ENCODE data around the gene SLC38A5. TPM values are rescaled to one million over a fixed set of nuclear protein-coding genes. Genes with fewer than 3 reads are reported as not detected.

The SLC38A5 gene
- total and polyA plus RNA-seq, 2 of the 13 experiments (the other 11 are each of a cell fraction or from before 2014, with no cell fraction given), result 46.1 to 73.4 TPM

DNA sequence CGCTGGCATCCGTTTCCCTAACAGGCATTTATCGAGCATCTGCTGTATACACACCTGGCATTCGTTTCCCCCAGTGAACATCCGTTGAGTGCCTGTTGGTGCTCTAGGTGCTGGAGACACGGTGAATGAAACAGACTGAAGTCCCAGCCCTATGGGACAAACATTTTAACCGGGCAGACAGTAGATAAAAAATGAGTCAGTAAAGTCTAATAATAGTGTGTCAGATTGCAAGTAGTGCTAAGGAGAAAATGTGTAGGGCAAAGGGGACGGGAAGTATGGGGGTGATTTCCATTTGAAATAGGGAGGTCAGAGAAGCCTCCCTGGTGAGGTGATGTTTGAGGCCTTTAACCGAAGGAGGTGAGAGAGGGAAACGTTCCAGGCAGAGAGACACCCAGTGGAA, 46.2 kb upstream of the SLC38A5 start:
- 93% methylated on average over 10 of the region's 10 CpGs for WGBS (ENCODE audit: low lambda C conversion rate)
- H3K9ac ChIP-seq (ENCODE audit: insufficient read depth, low read depth, low read length), result no peak overlapping the region
- in situ Hi-C loops (cut with HindIII; ENCODE audit: extremely low pct_ligation_motif_present, low pct_unique_long_range_greater_than_20kb), result no loop called here

More for the DNA sequence above, 46.2 kb upstream of the SLC38A5 start:
- Histone ChIP-seq H3K79me2 (ENCODE audit: insufficient read depth, low read length) (no peaks in the 10 kb centered on the region), H3K4me1 (ENCODE audit: insufficient read depth, low read length) (peaks cover 7% of the 10 kb centered on the region), H3K4me2 (ENCODE audit: low read depth, low read length) (no peak overlapping the region), H2AFZ (ENCODE audit: low read length) (no peak overlapping the region), H3K9me3 (ENCODE audit: low read length) (no peaks in the 10 kb centered on the region), H3K4me3 (replicated peaks in 1 of 3; ENCODE audit: insufficient read depth in 1 of 3, low read depth in 2 of 3, low read length in 3 of 3) (no peak overlapping the region), H4K20me1 (ENCODE audit: insufficient read depth, low read length) (no peaks in the 10 kb centered on the region), H3K36me3 (replicated peaks in 1 of 2; ENCODE audit: control insufficient read depth in 1 of 2, insufficient read depth in 2 of 2, low read length in 2 of 2) (no peaks in the 10 kb centered on the region), H3K27me3 (ENCODE audit: control insufficient read depth in 1 of 2, insufficient read depth in 2 of 2, low read length in 2 of 2) (no peaks in the 10 kb centered on the region), H3K27ac (ENCODE audit: extremely low read length, insufficient read depth, low read length) (no peak overlapping the region)
- no TSS peak for BruUV-seq (replicated peaks)
- FAIRE-seq, result no peak
- intact Hi-C loops (cut with micrococcal nuclease; ENCODE audit: unreplicated experiment), result no loop called here
- DNase-seq (ENCODE audit: low spot score), result no peak
- ChIA-PET CTCF (ENCODE audit: low intra/inter-chr PET ratio, low total read pairs) (no interaction called here), POLR2A (no interaction called here)
- ATAC-seq, result no peak
- no peak for TF ChIP-seq SIN3B (IDR thresholded peaks at IDR 0.05; ENCODE audit: low read length)
- TF ChIP-seq, protein P1, sequence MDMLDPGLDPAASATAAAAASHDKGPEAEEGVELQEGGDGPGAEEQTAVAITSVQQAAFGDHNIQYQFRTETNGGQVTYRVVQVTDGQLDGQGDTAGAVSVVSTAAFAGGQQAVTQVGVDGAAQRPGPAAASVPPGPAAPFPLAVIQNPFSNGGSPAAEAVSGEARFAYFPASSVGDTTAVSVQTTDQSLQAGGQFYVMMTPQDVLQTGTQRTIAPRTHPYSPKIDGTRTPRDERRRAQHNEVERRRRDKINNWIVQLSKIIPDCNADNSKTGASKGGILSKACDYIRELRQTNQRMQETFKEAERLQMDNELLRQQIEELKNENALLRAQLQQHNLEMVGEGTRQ (IDR thresholded peaks at IDR 0.05; ENCODE audit: low read depth, low read length), result no peak
- TF ChIP-seq, protein P1 (CRISPR knock-in tag; IDR thresholded peaks at IDR 0.05; ENCODE audit: borderline replicate concordance), result no peak
- TF ChIP-seq LCORL (IDR thresholded peaks at IDR 0.05), result no peak
- TF ChIP-seq LCORL (CRISPR knock-in tag; IDR thresholded peaks at IDR 0.05), result no peak
- TF ChIP-seq FOXA3 (CRISPR knock-in tag; IDR thresholded peaks at IDR 0.05), result no peak
- TF ChIP-seq POLR2G (IDR thresholded peaks at IDR 0.05; ENCODE audit: low read depth, low read length), result no peak
- TF ChIP-seq ZNF337 (CRISPR knock-in tag; IDR thresholded peaks at IDR 0.05; ENCODE audit: borderline replicate concordance, low read depth), result no peak
- no peak for TF ChIP-seq CHD4 (IDR thresholded peaks at IDR 0.05; ENCODE audit: borderline replicate concordance, low read length)
- TF ChIP-seq SNAI1 (CRISPR knock-in tag; IDR thresholded peaks at IDR 0.05; ENCODE audit: borderline replicate concordance), result no peak
- no peak for TF ChIP-seq SCMH1 (CRISPR knock-in tag; IDR thresholded peaks at IDR 0.05; ENCODE audit: borderline replicate concordance)
- TF ChIP-seq, protein P2, sequence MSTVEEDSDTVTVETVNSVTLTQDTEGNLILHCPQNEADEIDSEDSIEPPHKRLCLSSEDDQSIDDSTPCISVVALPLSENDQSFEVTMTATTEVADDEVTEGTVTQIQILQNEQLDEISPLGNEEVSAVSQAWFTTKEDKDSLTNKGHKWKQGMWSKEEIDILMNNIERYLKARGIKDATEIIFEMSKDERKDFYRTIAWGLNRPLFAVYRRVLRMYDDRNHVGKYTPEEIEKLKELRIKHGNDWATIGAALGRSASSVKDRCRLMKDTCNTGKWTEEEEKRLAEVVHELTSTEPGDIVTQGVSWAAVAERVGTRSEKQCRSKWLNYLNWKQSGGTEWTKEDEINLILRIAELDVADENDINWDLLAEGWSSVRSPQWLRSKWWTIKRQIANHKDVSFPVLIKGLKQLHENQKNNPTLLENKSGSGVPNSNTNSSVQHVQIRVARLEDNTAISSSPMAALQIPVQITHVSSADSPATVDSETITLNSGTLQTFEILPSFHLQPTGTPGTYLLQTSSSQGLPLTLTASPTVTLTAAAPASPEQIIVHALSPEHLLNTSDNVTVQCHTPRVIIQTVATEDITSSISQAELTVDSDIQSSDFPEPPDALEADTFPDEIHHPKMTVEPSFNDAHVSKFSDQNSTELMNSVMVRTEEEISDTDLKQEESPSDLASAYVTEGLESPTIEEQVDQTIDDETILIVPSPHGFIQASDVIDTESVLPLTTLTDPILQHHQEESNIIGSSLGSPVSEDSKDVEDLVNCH (CRISPR knock-in tag; IDR thresholded peaks at IDR 0.05), result no peak
- TF ChIP-seq ZNF317 (CRISPR knock-in tag; IDR thresholded peaks at IDR 0.05), result no peak
- no peak for TF ChIP-seq POLR2AphosphoS2 (IDR thresholded peaks at IDR 0.05; ENCODE audit: low read depth, low read length)
- TF ChIP-seq FOXC1 (CRISPR knock-in tag; IDR thresholded peaks at IDR 0.05; ENCODE audit: borderline replicate concordance), result no peak
- TF ChIP-seq ARNT2 (CRISPR knock-in tag; IDR thresholded peaks at IDR 0.05; ENCODE audit: low read depth), result no peak
- TF ChIP-seq NFKB2 (CRISPR knock-in tag; IDR thresholded peaks at IDR 0.05; ENCODE audit: borderline replicate concordance), result no peak
- TF ChIP-seq, protein P3, sequence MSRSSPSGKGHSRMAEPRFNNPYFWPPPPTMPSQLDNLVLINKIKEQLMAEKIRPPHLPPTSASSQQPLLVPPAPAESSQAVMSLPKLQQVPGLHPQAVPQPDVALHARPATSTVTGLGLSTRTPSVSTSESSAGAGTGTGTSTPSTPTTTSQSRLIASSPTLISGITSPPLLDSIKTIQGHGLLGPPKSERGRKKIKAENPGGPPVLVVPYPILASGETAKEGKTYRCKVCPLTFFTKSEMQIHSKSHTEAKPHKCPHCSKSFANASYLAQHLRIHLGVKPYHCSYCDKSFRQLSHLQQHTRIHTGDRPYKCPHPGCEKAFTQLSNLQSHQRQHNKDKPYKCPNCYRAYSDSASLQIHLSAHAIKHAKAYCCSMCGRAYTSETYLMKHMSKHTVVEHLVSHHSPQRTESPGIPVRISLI (CRISPR knock-in tag; IDR thresholded peaks at IDR 0.05; ENCODE audit: borderline replicate concordance), result no peak

Measured in HepG2 (cell line).